GM12878 (cell line): ENCODE data around the gene MED22. TPM values are rescaled to one million over a fixed set of nuclear protein-coding genes. Genes with fewer than 3 reads are reported as not detected.

Experiments
- ATAC-seq: fragments of 200-7000 bp; cut with Tn5 transposase; 3 replicates; pipeline ENCODE4 v1.9.1; 2020; ENCODE audit warnings: mild to moderate bottlenecking, moderate library complexity
- BruUV-seq: library from RNA; stranded (reverse); fragments of 400-500 nt; replicated peaks from 2 replicates; lab custom pipeline; 2021; lab: Mats Ljungman, UMichigan
- CTCF ChIA-PET: fragments of 300-600 bp; sonication (Branson Sonifier 250); formaldehyde crosslinking; extraction: SDS; loops from one replicate; lab custom pipeline; 2021; ENCODE audit warnings: inconsistent platforms; lab: Yijun Ruan, JAX
- POLR2A ChIA-PET: fragments of 350-600 bp; formaldehyde crosslinking; extraction: SDS; loops from one replicate; lab custom pipeline; 2021; ENCODE audit warnings: inconsistent platforms; lab: Charles Lee
- RAD21 ChIA-PET: fragments of 300-600 bp; sonication (Branson Sonifier 250); formaldehyde crosslinking; loops from one replicate; lab custom pipeline; 2023; ENCODE audit warnings: antibody characterized with exemption; ENCODE audit not compliant: unreplicated experiment; lab: Charles Lee
- SMC1A ChIA-PET: fragments of 300-600 bp; sonication (Branson Sonifier 250); formaldehyde crosslinking; loops from one replicate; lab custom pipeline; 2023; ENCODE audit not compliant: unreplicated experiment, uncharacterized antibody; lab: Charles Lee
- DNase-seq: peaks from one replicate; pipeline ENCODE4 v3.0.0-alpha.2; 2011; ENCODE audit warnings: low read depth, low spot score
- FAIRE-seq: peaks from 3 replicates; lab custom pipeline; 2011; peaks lifted over from hg19 to GRCh38; lab: Jason Lieb, UNC
- H2AFZ ChIP-seq: 2 replicates; pipeline ENCODE4 v1.6.0; 2011; ENCODE audit warnings: low read depth, low read length, control low read depth; ENCODE audit not compliant: control insufficient read depth
- H3K27ac ChIP-seq: 2 replicates; pipeline ENCODE4 v1.5.1; 2011; ENCODE audit warnings: control low read depth; ENCODE audit not compliant: control insufficient read depth, insufficient read depth
- H3K27me3 ChIP-seq, 2 experiments: replicated peaks in 1 of 2; 2 replicates each; pipeline versions ENCODE4 v1.6.0 to v1.6.1; 2011; ENCODE audit warnings: low read length in 1 of 2; ENCODE audit not compliant: control insufficient read depth in 2 of 2, insufficient read depth in 2 of 2
- H3K36me3 ChIP-seq, 2 experiments: 2 replicates each; pipeline ENCODE4 v1.5.1; 2011; ENCODE audit warnings: low read length in 1 of 2; ENCODE audit not compliant: control insufficient read depth in 2 of 2, insufficient read depth in 2 of 2
- H3K4me1 ChIP-seq: 2 replicates; pipeline ENCODE4 v1.6.1; 2011; ENCODE audit warnings: mild to moderate bottlenecking, low read length, moderate library complexity, mixed read lengths; ENCODE audit not compliant: control insufficient read depth, insufficient read depth
- H3K4me2 ChIP-seq: 2 replicates; pipeline ENCODE4 v1.6.0; 2011; ENCODE audit warnings: control low read depth; ENCODE audit not compliant: control insufficient read depth, insufficient read depth
- H3K4me3 ChIP-seq: fragments of 200-600 bp; sonication (generic); 2 replicates; pipeline ENCODE4 v1.5.1; 2016
- H3K79me2 ChIP-seq: 2 replicates; pipeline ENCODE4 v1.6.0; 2011; ENCODE audit warnings: low read length; ENCODE audit not compliant: control insufficient read depth, insufficient read depth
- H3K9ac ChIP-seq: 2 replicates; pipeline ENCODE4 v1.8.0; 2011; ENCODE audit warnings: low read length, control low read depth, mixed read lengths; ENCODE audit not compliant: control insufficient read depth, insufficient read depth
- H3K9me3 ChIP-seq: replicated peaks from 3 replicates; pipeline ENCODE4 v1.5.1; 2011; ENCODE audit warnings: mild to moderate bottlenecking, low read length; ENCODE audit not compliant: control insufficient read depth, insufficient read depth
- H4K20me1 ChIP-seq: 2 replicates; pipeline ENCODE4 v1.6.0; 2011; ENCODE audit not compliant: control insufficient read depth, insufficient read depth
- CREB1 ChIP-seq: IDR thresholded peaks from 2 replicates; pipeline ENCODE4 v1.6.1; 2012; ENCODE audit warnings: low read depth, mild to moderate bottlenecking, inconsistent platforms
- E2F8 ChIP-seq: fragments of 450-650 bp; IDR thresholded peaks from 2 replicates; pipeline ENCODE4 v1.6.1; 2018; ENCODE audit warnings: mild to moderate bottlenecking, low read depth, moderate library complexity; ENCODE audit not compliant: partially characterized antibody
- HCFC1 ChIP-seq: fragments of 150-350 bp; IDR thresholded peaks from 2 replicates; pipeline ENCODE4 v1.6.1; 2014; ENCODE audit warnings: low read length
- IKZF2 ChIP-seq, 2 experiments: fragments of 450-650 bp; IDR thresholded peaks; 2 replicates each; pipeline ENCODE4 v1.6.1; 2017; ENCODE audit warnings: mild to moderate bottlenecking in 2 of 2, moderate library complexity in 2 of 2
- JUNB ChIP-seq: IDR thresholded peaks from 2 replicates; pipeline ENCODE4 v1.6.1; 2016; ENCODE audit warnings: antibody characterized with exemption, mild to moderate bottlenecking
- JUND ChIP-seq: IDR thresholded peaks from 2 replicates; pipeline ENCODE4 v1.6.1; 2012; ENCODE audit warnings: low read depth, mild to moderate bottlenecking, low read length, improper control_type of control experiment, moderate library complexity
- MEF2B ChIP-seq: fragments of 450-650 bp; IDR thresholded peaks from 2 replicates; pipeline ENCODE4 v1.6.1; 2018; ENCODE audit warnings: mild to moderate bottlenecking, moderate library complexity; ENCODE audit not compliant: partially characterized antibody, poor library complexity, severe bottlenecking
- MLLT1 ChIP-seq: fragments of 450-650 bp; IDR thresholded peaks from 2 replicates; pipeline ENCODE4 v1.6.1; 2016; ENCODE audit warnings: mild to moderate bottlenecking
- POLR2AphosphoS5 ChIP-seq: IDR thresholded peaks from 2 replicates; pipeline ENCODE4 v1.6.1; 2011; ENCODE audit warnings: mild to moderate bottlenecking, low read length, inconsistent platforms
- RUNX3 ChIP-seq: IDR thresholded peaks from 2 replicates; pipeline ENCODE4 v1.6.1; 2012; ENCODE audit warnings: low read length, inconsistent platforms
- SMC3 ChIP-seq: IDR thresholded peaks from 2 replicates; pipeline ENCODE4 v1.6.1; 2011; ENCODE audit warnings: low read length, improper control_type of control experiment, borderline replicate concordance
- ZBTB33 ChIP-seq: fragments of 450-650 bp; IDR thresholded peaks from 2 replicates; pipeline ENCODE4 v1.6.1; 2017; ENCODE audit warnings: mild to moderate bottlenecking
- ZBTB40 ChIP-seq: fragments of 450-650 bp; IDR thresholded peaks from 2 replicates; pipeline ENCODE4 v1.6.1; 2016; ENCODE audit warnings: mild to moderate bottlenecking, moderate library complexity, borderline replicate concordance
- ZNF274 ChIP-seq: IDR thresholded peaks from one replicate; pipeline ENCODE4 v1.8.0; 2011; ENCODE audit not compliant: insufficient read length, insufficient read depth
- WGBS: methylation state at CpG from one replicate; pipeline ENCODE4 v1.1.6; 2016; ENCODE audit warnings: low lambda C conversion rate; ENCODE audit not compliant: insufficient replicate concordance, insufficient coverage; ENCODE audit errors: missing lambda C conversion rate; 5-methylcytosine and 5-hydroxymethylcytosine counted together
- in situ Hi-C: fragments of 300-500 bp; cut with MboI; formaldehyde crosslinking; loops from 9 replicates; pipeline ENCODE4 v1.14.3; 2018; ENCODE audit warnings: mixed read lengths
- intact Hi-C: fragments of 100-400 bp; cut with micrococcal nuclease; formaldehyde crosslinking; loops from one replicate; pipeline ENCODE4 v1.14.2; 2022; ENCODE audit not compliant: unreplicated experiment
- polyA plus RNA-seq, 11 experiments: library from polyadenylated mRNA; depleted of rRNA in 4 of 11; unstranded in 6 of 11; stranded (reverse) in 5 of 11; fragments of >200 nt; fragmentation: Nextera tagmentation in 4 of 11; fragmentation: Illumina TruSeq in 1 of 11; extraction: Ambion mirVana in 4 of 11; extraction: Trizol in 1 of 11; gene quantifications; 1 replicate in 1 of 11; 2 replicates in 10 of 11; pipeline versions ENCODE4 v1.2.1 to v1.2.3, GENCODE V29; 2011 to 2016; ENCODE audit warnings: inconsistent platforms in 2 of 11, missing spikeins in 2 of 11, low read depth in 1 of 11
- total RNA-seq, 4 experiments: library from RNA; depleted of rRNA in 3 of 4; stranded (reverse); fragments of >200 nt in 3 of 4; fragmentation: Illumina TruSeq in 1 of 4; extraction: Trizol in 1 of 4; gene quantifications; 2 replicates each; pipeline versions ENCODE4 v1.2.1 to v1.2.3, GENCODE V29; 2013 to 2021

The MED22 gene
- total and polyA plus RNA-seq, 10 of the 15 experiments (the other 5 are each of a cell fraction or from before 2014, with no cell fraction given), result 1.4 to 42.1 (median 24.6) TPM

- DNase-seq (no peak), FAIRE-seq (no peak), ATAC-seq (no peak)
- no peak overlapping the region for H3K9ac ChIP-seq
- no peaks in the 10 kb centered on the region for H3K27me3 ChIP-seq
- in situ Hi-C loops, result no loop called here
- POLR2A ChIA-PET, result interaction anchor here (1.1 kb wide), 1 partner anchor 12 kb away, joined by 3 read pairs; no protein-coding TSS in a partner anchor
- peaks cover 73% of the 10 kb centered on the region for H3K79me2 ChIP-seq
- CTCF ChIA-PET, result no interaction called here
- intact Hi-C loops, result no loop called here
- RAD21 ChIA-PET, result no interaction called here
- peaks cover 27 to 37% of the 10 kb centered on the region in 2 experiments for H3K36me3 ChIP-seq
- peaks cover 22% of the 10 kb centered on the region for H3K4me1 ChIP-seq
- no peak overlapping the region for H3K4me3 ChIP-seq
- no peak overlapping the region for H2AFZ ChIP-seq
- no peak for TF ChIP-seq ZNF274
- TF ChIP-seq SMC3, result no peak
- TF ChIP-seq JUND, result no peak
- TF ChIP-seq ZBTB40, result no peak
- TF ChIP-seq JUNB, result no peak
- TF ChIP-seq POLR2AphosphoS5, result no peak
- no peak for TF ChIP-seq CREB1
- no peak for TF ChIP-seq RUNX3
- TF ChIP-seq HCFC1, result no peak
- TF ChIP-seq MEF2B, result no peak
- no peak for TF ChIP-seq MLLT1
- no peak for TF ChIP-seq IKZF2 (IDR thresholded peaks at IDR 0.05)
- TF ChIP-seq E2F8, result no peak
- no peak for TF ChIP-seq ZBTB33
- 64% methylated on average over 6 of the region's 6 CpGs for WGBS
- peaks cover 37% of the 10 kb centered on the region for H4K20me1 ChIP-seq
- BruUV-seq, result no TSS peak
- SMC1A ChIA-PET, result no interaction called here
- H3K9me3 ChIP-seq, result no peaks in the 10 kb centered on the region
- no peak overlapping the region for H3K4me2 ChIP-seq
- no peak overlapping the region for H3K27ac ChIP-seq
These were observed 21.5 kb upstream of the MED22 start for GRCh38 chr9:133369422-133369821.
